OCI-LY7 (cell line): ENCODE results near the gene GPATCH2.

Experiments
- CTCF ChIP-seq: fragments of 200-600 bp; sonication (generic); conservative IDR thresholded peaks from 2 replicates; pipeline ENCODE4 v1.5.1; 2014; ENCODE audit warnings: mild to moderate bottlenecking, antibody characterized with exemption, low read length, moderate library complexity, mixed read lengths
- EZH2phosphoT487 ChIP-seq: fragments of 200-600 bp; sonication (generic); IDR thresholded peaks from 2 replicates; pipeline ENCODE4 v1.6.1; 2018; ENCODE audit warnings: low read depth, borderline replicate concordance, mild to moderate bottlenecking, mixed run types, antibody characterized with exemption, low read length, moderate library complexity, mixed read lengths

- TF ChIP-seq CTCF = no peak
- no peak for TF ChIP-seq EZH2phosphoT487
Observed at GRCh38 chr1:217522277-217522676, 108.6 kb downstream of the GPATCH2 start.
